HG03196 (cell line): ENCODE data around the gene FAM174B.
"Not testable (repeated sequence)": the region's sequence is repeated elsewhere in the genome, so short reads cannot be mapped to it uniquely, and the experiment has no call there.

Source experiments
- ATAC-seq: cut with Tn5 transposase; IDR thresholded peaks from one replicate; pipeline ENCODE4 v1.9.1; 2021; ENCODE audit not compliant: unreplicated experiment

Gene FAM174B

GRCh38 chr15:92619145-92620101, 36.2 kb downstream of the FAM174B start:
- ATAC-seq = no peak

- no peak for ATAC-seq
Observed at GRCh38 chr15:92617549-92618520, 37.7 kb downstream of the FAM174B start.

GRCh38 chr15:92616621-92617548, 38.7 kb downstream of the FAM174B start:
- no peak for ATAC-seq

- ATAC-seq = no peak
Observed at GRCh38 chr15:92614791-92615785, 40.5 kb downstream of the FAM174B start.

- ATAC-seq = no peak
Observed at GRCh38 chr15:92614301-92614700, 41.3 kb downstream of the FAM174B start.

- ATAC-seq = no peak
Observed at GRCh38 chr15:92613841-92614240, 41.7 kb downstream of the FAM174B start.

GRCh38 chr15:92612891-92613290, 42.7 kb downstream of the FAM174B start:
- no peak for ATAC-seq

- ATAC-seq = no peak
Observed at GRCh38 chr15:92611995-92612745, 43.4 kb downstream of the FAM174B start.

GRCh38 chr15:92611150-92611549, 44.4 kb downstream of the FAM174B start:
- ATAC-seq = no peak

GRCh38 chr15:92610101-92610520, 45.5 kb downstream of the FAM174B start:
- no peak for ATAC-seq

- no peak for ATAC-seq
Observed at GRCh38 chr15:92608866-92609700, 46.5 kb downstream of the FAM174B start.

- not testable (repeated sequence) for ATAC-seq
Observed at GRCh38 chr15:92606836-92607150, 48.8 kb downstream of the FAM174B start.

GRCh38 chr15:92606126-92606835, 49.3 kb downstream of the FAM174B start:
- no peak for ATAC-seq

- ATAC-seq = no peak
Observed at GRCh38 chr15:92605225-92605944, 50.2 kb downstream of the FAM174B start.

- no peak for ATAC-seq
Observed at GRCh38 chr15:92603743-92604470, 51.7 kb downstream of the FAM174B start.

- no peak for ATAC-seq
Observed at GRCh38 chr15:92603278-92603677, 52.3 kb downstream of the FAM174B start.
